Activated CD4-positive, alpha-beta memory T cell treated with anti-CD3 and anti-CD28 coated beads for 36 hours (primary cell): ENCODE measurements around the gene METTL25B. TPM values are rescaled to one million over a fixed set of nuclear protein-coding genes. Genes with fewer than 3 reads are reported as not detected.

Source experiments
- CTCF ChIA-PET: fragments of 350-600 bp; sonication (Branson Sonifier 250); formaldehyde crosslinking; loops from one replicate; lab custom pipeline; 2021; ENCODE audit warnings: antibody characterized with exemption, inconsistent platforms; lab: Charles Lee
- POLR2A ChIA-PET: fragments of 350-600 bp; sonication (Branson Sonifier 250); formaldehyde crosslinking; loops from one replicate; lab custom pipeline; 2021; ENCODE audit warnings: antibody characterized with exemption; lab: Charles Lee
- DNase-seq: peaks from one replicate; pipeline ENCODE4 v3.0.0-alpha.2; 2020
- H3K27ac Mint-ChIP-seq: one replicate; pipeline ENCODE4 v1.8.0; 2021; ENCODE audit warnings: mixed read lengths
- H3K27me3 Mint-ChIP-seq: one replicate; pipeline ENCODE4 v1.8.0; 2021; ENCODE audit warnings: mixed read lengths
- H3K36me3 Mint-ChIP-seq: one replicate; pipeline ENCODE4 v1.8.0; 2021; ENCODE audit warnings: mixed read lengths
- H3K4me1 Mint-ChIP-seq: one replicate; pipeline ENCODE4 v1.8.0; 2021; ENCODE audit warnings: low read depth, mixed read lengths
- H3K4me3 Mint-ChIP-seq: one replicate; pipeline ENCODE4 v1.8.0; 2021; ENCODE audit warnings: mild to moderate bottlenecking, mixed read lengths
- H3K9me3 Mint-ChIP-seq: one replicate; pipeline ENCODE4 v1.8.0; 2021; ENCODE audit warnings: mixed read lengths
- intact Hi-C: fragments of 100-400 bp; cut with micrococcal nuclease; formaldehyde crosslinking; loops from one replicate; pipeline ENCODE4 v1.15.1; 2023
- total RNA-seq, 2 experiments: library from RNA; stranded (reverse); gene quantifications; one replicate each; pipeline ENCODE4 v1.2.3, GENCODE V29; 2021

The METTL25B gene
- total RNA-seq, 2 experiments from 2014 or later, result 43.0 to 46.3 TPM

GRCh38 chr1:156703741-156704140 lies 24.5 kb upstream of the METTL25B start:
- Mint-ChIP-seq H3K4me3 (no peak overlapping the region), H3K4me1 (peaks cover 28% of the 10 kb centered on the region), H3K27me3 (peaks cover 28% of the 10 kb centered on the region), H3K36me3 (no peaks in the 10 kb centered on the region), H3K9me3 (no peaks in the 10 kb centered on the region), H3K27ac (no peak overlapping the region)
- POLR2A ChIA-PET, result no interaction called here
- CTCF ChIA-PET, result interaction anchor here (1.1 to 36.2 kb wide), 6 partner anchors 11 to 187 kb away, joined by 3 to 1179 read pairs (median 26); partner anchors contain the start of genes BCAN, CRABP2, ISG20L2 and METTL25B
- DNase-seq, result no peak
- intact Hi-C loops, result loop anchor here (2.0 kb wide), 1 partner anchor 43 kb away; no protein-coding TSS in a partner anchor

- POLR2A ChIA-PET, result no interaction called here
Measured at GRCh38 chr1:156704166-156704711, 24.0 kb upstream of the METTL25B start.

GRCh38 chr1:156704930-156705320 lies 23.3 kb upstream of the METTL25B start:
- Mint-ChIP-seq H3K36me3 (no peaks in the 10 kb centered on the region), H3K9me3 (no peaks in the 10 kb centered on the region), H3K27ac (no peak overlapping the region), H3K4me3 (peak overlapping the region; percentile 12), H3K27me3 (peaks cover 24% of the 10 kb centered on the region), H3K4me1 (peaks cover 28% of the 10 kb centered on the region)
- POLR2A ChIA-PET, result interaction anchor here (2.0 kb wide), 1 partner anchor 15 kb away, joined by 14 read pairs; no protein-coding TSS in a partner anchor
- intact Hi-C loops, result loop anchor here (1.0 to 2.0 kb wide), 2 partner anchors 16 to 44 kb away; no protein-coding TSS in a partner anchor
- peak; percentile 74 for DNase-seq
- CTCF ChIA-PET, result interaction anchor here (1.2 to 36.2 kb wide), 9 partner anchors 9 to 186 kb away, joined by 3 to 1179 read pairs (median 14); partner anchors contain the start of genes CRABP2, ISG20L2, METTL25B and MRPL24

More at GRCh38 chr1:156704166-156704711, 24.0 kb upstream of the METTL25B start:
- H3K4me3 Mint-ChIP-seq, result no peak overlapping the region
- intact Hi-C loops, result loop anchor here (2.0 kb wide), 1 partner anchor 43 kb away; no protein-coding TSS in a partner anchor
- H3K27me3 Mint-ChIP-seq, result peaks cover 28% of the 10 kb centered on the region
- H3K36me3 Mint-ChIP-seq, result no peaks in the 10 kb centered on the region
- no peak overlapping the region for H3K27ac Mint-ChIP-seq
- CTCF ChIA-PET, result interaction anchor here (1.1 to 36.2 kb wide), 6 partner anchors 10 to 187 kb away, joined by 3 to 1179 read pairs (median 26); partner anchors contain the start of genes BCAN, CRABP2, ISG20L2 and METTL25B
- no peak for DNase-seq
- no peaks in the 10 kb centered on the region for H3K9me3 Mint-ChIP-seq
- H3K4me1 Mint-ChIP-seq, result peaks cover 28% of the 10 kb centered on the region

GRCh38 chr1:156705321-156705917 lies 22.9 kb upstream of the METTL25B start, which contains the start of gene CRABP2:
TSS of gene CRABP2 (minus strand) at chr1:156705583. CDS start at chr1:156705446, 137 bp downstream.
- intact Hi-C loops, result loop anchor here (1.0 to 2.0 kb wide), 2 partner anchors 16 to 45 kb away; no protein-coding TSS in a partner anchor
- peak within 1 kb of the TSS; percentile 75 for H3K4me3 Mint-ChIP-seq
- peaks cover 28% of the 10 kb centered on the region for H3K4me1 Mint-ChIP-seq
- H3K27me3 Mint-ChIP-seq, result peaks cover 24% of the 10 kb centered on the region
- no peaks in the 10 kb centered on the region for H3K36me3 Mint-ChIP-seq
- no peak within 1 kb of the TSS for H3K27ac Mint-ChIP-seq
- H3K9me3 Mint-ChIP-seq, result no peaks in the 10 kb centered on the region
- ChIA-PET POLR2A (interaction anchor here (1.5 to 2.0 kb wide), 3 partner anchors 11 to 21 kb away, joined by 5 to 14 read pairs (median 7); no protein-coding TSS in a partner anchor), CTCF (interaction anchor here (0.6 to 36.2 kb wide), 15 partner anchors 9 to 185 kb away, joined by 3 to 1179 read pairs (median 6); partner anchors contain the start of genes CRABP2, ISG20L2, METTL25B and MRPL24)
- DNase-seq, result peak; percentile 30

- POLR2A ChIA-PET, result interaction anchor here (0.9 to 2.0 kb wide), 4 partner anchors 10 to 22 kb away, joined by 3 to 14 read pairs (median 6); partner anchors contain the start of gene METTL25B
- H3K27me3 Mint-ChIP-seq, result peaks cover 24% of the 10 kb centered on the region
Measured at GRCh38 chr1:156705918-156706656, 22.2 kb upstream of the METTL25B start.

GRCh38 chr1:156706657-156707416 lies 21.4 kb upstream of the METTL25B start:
- Mint-ChIP-seq H3K9me3 (no peaks in the 10 kb centered on the region), H3K36me3 (no peaks in the 10 kb centered on the region), H3K27me3 (peaks cover 24% of the 10 kb centered on the region), H3K27ac (no peak overlapping the region), H3K4me3 (peak overlapping the region; percentile 75), H3K4me1 (peaks cover 28% of the 10 kb centered on the region)
- ChIA-PET POLR2A (interaction anchor here (0.9 to 2.0 kb wide), 4 partner anchors 9 to 21 kb away, joined by 3 to 14 read pairs (median 6); partner anchors contain the start of gene METTL25B), CTCF (interaction anchor here (0.6 to 36.2 kb wide), 13 partner anchors 7 to 184 kb away, joined by 3 to 1179 read pairs (median 6); partner anchors contain the start of genes CRABP2, ISG20L2, METTL25B and MRPL24)
- intact Hi-C loops, result no loop called here
- peak; percentile 24 for DNase-seq

More at GRCh38 chr1:156705918-156706656, 22.2 kb upstream of the METTL25B start:
- intact Hi-C loops, result loop anchor here (1.0 to 2.0 kb wide), 2 partner anchors 17 to 45 kb away; no protein-coding TSS in a partner anchor
- H3K9me3 Mint-ChIP-seq, result no peaks in the 10 kb centered on the region
- CTCF ChIA-PET, result interaction anchor here (0.6 to 36.2 kb wide), 17 partner anchors 8 to 185 kb away, joined by 3 to 1179 read pairs (median 4); partner anchors contain the start of genes CRABP2, ISG20L2, METTL25B and MRPL24
- peak; percentile 82 for DNase-seq
- H3K27ac Mint-ChIP-seq, result no peak overlapping the region
- peaks cover 28% of the 10 kb centered on the region for H3K4me1 Mint-ChIP-seq
- H3K4me3 Mint-ChIP-seq, result peak overlapping the region; percentile 75
- no peaks in the 10 kb centered on the region for H3K36me3 Mint-ChIP-seq

GRCh38 chr1:156707417-156708217 lies 20.7 kb upstream of the METTL25B start:
- Mint-ChIP-seq H3K9me3 (no peaks in the 10 kb centered on the region), H3K36me3 (no peaks in the 10 kb centered on the region), H3K4me1 (peaks cover 28% of the 10 kb centered on the region), H3K4me3 (peak overlapping the region; percentile 11), H3K27ac (no peak overlapping the region), H3K27me3 (peaks cover 23% of the 10 kb centered on the region)
- ChIA-PET CTCF (interaction anchor here (0.9 to 36.2 kb wide), 7 partner anchors 7 to 183 kb away, joined by 3 to 1179 read pairs (median 15); partner anchors contain the start of genes CRABP2, ISG20L2, METTL25B and MRPL24), POLR2A (no interaction called here)
- DNase-seq, result no peak
- intact Hi-C loops, result no loop called here

- Mint-ChIP-seq H3K36me3 (no peaks in the 10 kb centered on the region), H3K27me3 (peaks cover 20% of the 10 kb centered on the region), H3K4me1 (peaks cover 28% of the 10 kb centered on the region), H3K9me3 (no peaks in the 10 kb centered on the region), H3K27ac (no peak overlapping the region), H3K4me3 (no peak overlapping the region)
- intact Hi-C loops, result no loop called here
- ChIA-PET CTCF (interaction anchor here (0.8 to 36.2 kb wide), 3 partner anchors 6 to 84 kb away, joined by 3 to 1179 read pairs (median 1179); partner anchors contain the start of genes CRABP2, ISG20L2, METTL25B and NES), POLR2A (no interaction called here)
- DNase-seq, result no peak
Measured at GRCh38 chr1:156708218-156708661, 20.0 kb upstream of the METTL25B start.

- H3K27ac Mint-ChIP-seq, result no peak overlapping the region
- H3K36me3 Mint-ChIP-seq, result no peaks in the 10 kb centered on the region
- H3K27me3 Mint-ChIP-seq, result peaks cover 15% of the 10 kb centered on the region
- CTCF ChIA-PET, result interaction anchor here (0.8 to 36.2 kb wide), 3 partner anchors 5 to 85 kb away, joined by 3 to 1179 read pairs (median 1179); partner anchors contain the start of genes CRABP2, ISG20L2, METTL25B and NES
- H3K4me1 Mint-ChIP-seq, result peaks cover 27% of the 10 kb centered on the region
- POLR2A ChIA-PET, result no interaction called here
- DNase-seq, result no peak
- no peaks in the 10 kb centered on the region for H3K9me3 Mint-ChIP-seq
- intact Hi-C loops, result no loop called here
- H3K4me3 Mint-ChIP-seq, result no peak overlapping the region
Measured at GRCh38 chr1:156709031-156709430, 19.2 kb upstream of the METTL25B start.
